IPS-20b (cell line): Measurements from ENCODE around the gene UBE2O.

Experiments
- H3K27ac ChIP-seq: one replicate; pipeline ENCODE4 v1.5.1; 2013; ENCODE audit warnings: low read length
- H3K27me3 ChIP-seq: 2 replicates; pipeline ENCODE4 v1.6.1; 2013; ENCODE audit warnings: mild to moderate bottlenecking, low read length, inconsistent platforms; ENCODE audit not compliant: insufficient read depth
- H3K36me3 ChIP-seq: 2 replicates; pipeline ENCODE4 v1.6.1; 2013; ENCODE audit warnings: low read depth, mild to moderate bottlenecking, inconsistent platforms, low read length, moderate library complexity; ENCODE audit not compliant: insufficient read depth
- H3K4me1 ChIP-seq: 2 replicates; pipeline ENCODE4 v1.6.1; 2013; ENCODE audit warnings: mild to moderate bottlenecking, control low read depth, inconsistent platforms, low read length, moderate library complexity; ENCODE audit not compliant: insufficient read depth
- H3K4me3 ChIP-seq: 2 replicates; pipeline ENCODE4 v1.5.1; 2013; ENCODE audit warnings: mild to moderate bottlenecking, low read length, inconsistent platforms
- H3K9ac ChIP-seq: 2 replicates; pipeline ENCODE4 v1.6.1; 2013; ENCODE audit warnings: low read depth, mild to moderate bottlenecking, inconsistent platforms, low read length, moderate library complexity
- H3K9me3 ChIP-seq: 2 replicates; pipeline ENCODE4 v1.6.1; 2013; ENCODE audit warnings: mild to moderate bottlenecking, low read depth, low read length, inconsistent platforms; ENCODE audit not compliant: insufficient read depth

The UBE2O gene

DNA sequence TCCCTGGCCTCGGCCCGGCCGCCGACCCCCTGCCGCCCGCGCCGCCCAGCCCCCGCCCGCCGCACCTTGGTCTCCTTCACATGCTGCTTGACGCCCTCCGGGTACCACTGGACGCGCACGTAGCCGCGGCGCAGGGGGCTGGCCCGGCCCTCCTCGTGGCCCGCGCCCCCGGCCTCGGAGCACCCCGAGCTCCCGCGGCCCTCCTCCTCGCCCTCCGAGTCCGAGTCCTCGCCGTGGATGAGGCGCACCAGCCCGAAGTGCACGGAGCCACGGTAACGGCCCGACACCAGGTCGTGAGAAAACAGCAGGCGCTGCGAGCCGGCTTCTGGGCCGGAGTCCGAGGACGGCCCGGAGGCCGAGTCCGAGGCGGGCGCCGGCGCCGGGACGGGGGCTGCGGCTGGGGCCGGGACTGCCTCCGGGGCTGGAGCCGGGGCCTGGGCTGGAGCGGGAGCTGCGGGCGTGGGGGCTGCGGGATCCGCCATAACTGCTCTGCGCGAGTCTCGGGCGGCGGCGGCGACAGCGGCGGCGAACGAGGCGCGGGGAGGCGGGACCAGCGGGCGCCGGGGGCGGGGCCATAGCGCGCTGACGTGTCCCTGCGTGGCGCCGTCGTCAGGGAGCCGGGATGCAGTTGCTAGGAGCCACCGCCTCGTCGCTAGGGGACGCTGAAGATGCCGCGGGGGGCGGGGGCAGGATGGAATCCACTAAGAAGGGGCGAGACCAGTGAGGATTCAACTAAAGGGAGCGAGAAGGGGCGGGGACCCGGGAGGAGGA lies at the start of gene UBE2O:
TSS of gene UBE2O (minus strand) at position 493 of the 771 bp plus-strand sequence. CDS start at position 482, 11 bp downstream.
- Histone ChIP-seq H3K9me3 (no peaks in the 10 kb centered on the region), H3K36me3 (no peaks in the 10 kb centered on the region), H3K4me1 (peaks cover 21% of the 10 kb centered on the region), H3K27ac (no peak within 1 kb of the TSS), H3K4me3 (peak within 1 kb of the TSS; percentile 92), H3K9ac (peak within 1 kb of the TSS; percentile 50; the same call in 1 of the 2 replicates), H3K27me3 (no peaks in the 10 kb centered on the region)

DNA sequence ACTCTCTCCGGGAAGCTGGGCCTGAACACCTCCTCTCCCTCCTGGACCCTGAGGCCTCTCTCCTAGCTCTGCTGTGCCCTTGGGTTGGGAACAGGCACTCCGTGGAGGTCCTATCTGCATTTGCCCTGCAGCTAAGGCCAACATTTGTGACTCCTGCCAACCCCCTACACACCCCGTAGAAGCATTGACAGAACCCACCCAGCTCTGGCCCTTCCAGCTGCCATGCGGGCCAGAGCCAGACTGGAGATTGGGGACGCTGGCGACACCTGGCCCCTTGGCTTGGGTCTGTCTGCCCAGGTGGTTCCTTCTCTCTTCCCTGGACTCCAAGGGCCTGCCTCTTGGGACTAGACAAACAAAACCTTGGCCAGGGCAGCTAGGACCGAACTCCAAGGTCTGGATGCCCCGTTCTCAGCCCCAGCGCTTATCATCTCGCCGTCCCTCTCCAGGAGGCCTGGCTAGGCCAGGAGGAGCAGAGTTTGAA lies 48.9 kb upstream of the UBE2O start:
- peak overlapping the region; percentile 45; the same call in 1 of the 2 replicates for H3K9ac ChIP-seq
- H3K27me3 ChIP-seq: peaks cover 16% of the 10 kb centered on the region
- H3K4me1 ChIP-seq: peaks cover 24% of the 10 kb centered on the region; the same call in 1 of the 2 replicates
- H3K4me3 ChIP-seq: peak overlapping the region; percentile 89
- H3K27ac ChIP-seq: no peak overlapping the region
- no peaks in the 10 kb centered on the region for H3K9me3 ChIP-seq
- no peaks in the 10 kb centered on the region for H3K36me3 ChIP-seq

DNA sequence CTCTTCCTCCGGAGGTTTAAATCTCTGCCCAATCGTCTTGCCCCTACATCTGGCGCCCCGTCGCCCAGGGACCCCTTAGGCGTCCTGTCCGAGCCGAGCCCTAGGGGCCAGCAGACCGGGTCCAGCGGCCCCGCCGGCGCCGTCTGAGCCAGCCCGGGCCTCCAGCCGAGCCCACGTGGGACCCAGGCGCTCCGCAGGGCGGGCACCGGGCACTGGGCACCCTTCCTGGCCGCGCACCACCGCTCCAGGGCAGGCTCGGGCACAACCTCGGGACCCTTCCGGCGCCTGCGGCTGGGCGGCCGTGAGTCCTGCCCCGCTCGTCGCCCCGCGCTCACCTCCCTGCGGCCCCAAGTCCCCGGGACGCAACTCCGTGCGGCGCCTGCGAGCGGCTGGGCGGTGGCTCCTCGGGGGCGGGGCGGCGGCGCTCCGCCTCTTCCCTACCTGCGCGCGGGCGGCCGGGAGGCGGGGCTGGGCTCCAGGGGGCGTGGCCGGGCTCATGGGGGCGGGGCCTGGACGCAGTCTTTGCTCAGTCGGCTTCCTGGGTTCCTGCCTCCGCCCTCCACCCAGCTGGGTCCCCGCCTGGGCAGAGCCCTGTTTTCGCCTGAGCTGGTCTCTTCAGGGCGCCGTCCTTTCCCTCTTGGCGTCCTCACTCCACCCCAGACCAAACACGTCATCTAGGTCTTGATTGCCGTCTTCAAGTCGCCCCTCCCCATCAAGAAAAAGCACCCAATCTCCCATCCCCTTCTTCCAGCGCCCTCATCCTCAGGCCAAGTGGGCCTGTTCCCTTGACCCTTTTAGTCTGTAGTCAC lies 48.3 kb upstream of the UBE2O start, which contains the start of gene RHBDF2:
TSS of gene RHBDF2 (minus strand) at position 406 of the 809 bp plus-strand sequence. CDS start 19,899 bp downstream, outside the sequence.
- Histone ChIP-seq H3K9me3 (no peaks in the 10 kb centered on the region), H3K27me3 (peaks cover 12% of the 10 kb centered on the region), H3K4me1 (peaks cover 24% of the 10 kb centered on the region; the same call in 1 of the 2 replicates), H3K9ac (peak within 1 kb of the TSS; percentile 63; the same call in 1 of the 2 replicates), H3K27ac (no peak within 1 kb of the TSS), H3K36me3 (no peaks in the 10 kb centered on the region), H3K4me3 (peak within 1 kb of the TSS; percentile 89)

DNA sequence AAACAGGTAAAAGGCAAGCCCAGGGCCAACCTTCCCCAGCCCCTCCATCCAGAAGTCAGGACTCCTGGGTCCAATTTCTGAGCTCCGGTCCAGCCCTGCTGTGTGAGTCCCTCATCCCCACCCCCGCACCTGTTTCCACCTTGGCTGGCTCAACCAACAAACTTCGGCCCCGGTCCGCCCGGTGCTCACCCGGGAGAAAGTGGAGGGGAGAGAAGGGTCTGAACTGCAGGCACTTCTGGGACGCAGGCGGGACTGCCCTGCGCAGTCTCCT lies 47.7 kb upstream of the UBE2O start:
- no peaks in the 10 kb centered on the region for H3K36me3 ChIP-seq
- no peaks in the 10 kb centered on the region for H3K9me3 ChIP-seq
- H3K4me3 ChIP-seq: peak overlapping the region; percentile 89
- peaks cover 12% of the 10 kb centered on the region for H3K27me3 ChIP-seq
- H3K4me1 ChIP-seq: peaks cover 24% of the 10 kb centered on the region; the same call in 1 of the 2 replicates
- H3K9ac ChIP-seq: peak overlapping the region; percentile 63; the same call in 1 of the 2 replicates
- H3K27ac ChIP-seq: no peak overlapping the region

DNA sequence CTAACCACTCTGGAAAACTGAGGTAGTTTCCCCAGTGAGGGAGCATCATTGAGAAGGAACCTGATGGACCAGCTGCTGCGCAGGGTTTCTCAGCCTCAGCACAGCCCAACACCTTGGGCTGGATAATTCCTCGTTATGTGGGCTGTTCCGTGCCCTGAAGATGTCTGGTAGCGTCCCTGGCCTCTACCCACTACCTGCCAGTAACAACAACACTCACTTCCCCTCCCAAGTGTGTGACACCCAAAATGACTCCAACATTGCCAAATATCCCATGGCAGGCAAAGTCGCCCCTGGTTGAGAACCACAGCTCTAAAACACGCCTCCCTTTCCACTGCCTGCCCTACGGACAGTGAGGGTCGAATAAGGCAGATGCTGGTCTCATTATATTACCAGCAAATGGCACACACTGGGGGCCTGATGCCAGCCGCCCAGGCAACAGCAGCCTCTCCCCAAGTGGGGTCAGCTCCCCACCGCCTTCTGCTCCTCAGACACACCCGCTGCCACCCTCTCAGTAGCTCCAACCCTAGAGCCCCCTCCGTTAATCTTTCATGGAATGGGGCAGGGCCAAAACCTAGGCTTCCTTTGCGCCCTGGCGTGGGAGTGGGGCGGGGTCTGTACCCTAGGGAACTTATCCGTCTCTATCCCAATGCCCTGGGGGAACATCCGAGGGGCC lies 47.3 kb upstream of the UBE2O start:
- Histone ChIP-seq H3K9ac (peak overlapping the region; percentile 63; the same call in 1 of the 2 replicates), H3K4me3 (peak overlapping the region; percentile 89), H3K9me3 (no peaks in the 10 kb centered on the region), H3K4me1 (peaks cover 24% of the 10 kb centered on the region; the same call in 1 of the 2 replicates), H3K27me3 (peaks cover 12% of the 10 kb centered on the region), H3K27ac (no peak overlapping the region), H3K36me3 (no peaks in the 10 kb centered on the region)

DNA sequence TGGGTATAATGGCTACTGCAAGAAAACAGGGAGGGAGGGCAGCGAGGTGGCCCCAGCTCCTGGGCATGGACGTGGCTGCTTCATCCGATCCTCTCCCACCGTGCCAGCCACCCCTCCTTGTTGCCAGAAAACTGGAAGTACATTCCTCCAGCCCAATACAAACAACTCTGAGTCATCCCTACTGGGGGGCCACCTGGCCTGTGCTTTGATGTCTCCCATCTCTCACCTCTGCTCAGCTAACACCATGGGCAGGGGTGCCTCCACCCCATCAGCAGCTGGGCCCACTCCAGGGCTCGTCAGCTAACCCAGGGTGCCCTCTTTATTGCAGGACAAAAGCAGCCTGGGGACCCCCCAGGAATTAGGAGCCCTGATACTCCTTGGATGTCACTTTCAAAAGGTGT lies 46.3 kb upstream of the UBE2O start:
- Histone ChIP-seq H3K36me3 (no peaks in the 10 kb centered on the region), H3K4me3 (no peak overlapping the region), H3K27ac (no peak overlapping the region), H3K9ac (no peak overlapping the region), H3K9me3 (no peaks in the 10 kb centered on the region), H3K4me1 (peaks cover 24% of the 10 kb centered on the region; the same call in 1 of the 2 replicates), H3K27me3 (peaks cover 12% of the 10 kb centered on the region)

DNA sequence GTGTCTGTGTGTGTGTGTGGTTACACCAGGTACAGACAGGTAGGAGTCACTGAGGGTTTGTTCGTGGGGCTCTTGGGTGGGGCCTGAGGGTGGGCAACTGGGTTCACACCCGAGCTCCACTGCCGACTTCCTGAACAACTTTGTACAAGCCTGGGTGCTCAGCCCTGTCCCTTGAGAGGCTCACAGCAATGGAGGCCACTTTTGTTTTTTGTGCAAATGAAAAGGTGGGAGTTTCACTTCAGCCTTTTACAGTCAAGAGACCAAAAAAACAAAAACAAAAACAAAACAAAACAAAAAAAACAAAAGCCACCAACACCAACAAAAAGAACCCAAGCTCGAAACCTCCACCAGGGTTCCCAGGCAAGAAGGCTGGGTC lies 45.9 kb upstream of the UBE2O start:
- Histone ChIP-seq H3K4me1 (peaks cover 24% of the 10 kb centered on the region; the same call in 1 of the 2 replicates), H3K9me3 (no peaks in the 10 kb centered on the region), H3K9ac (no peak overlapping the region), H3K36me3 (no peaks in the 10 kb centered on the region), H3K4me3 (no peak overlapping the region), H3K27ac (no peak overlapping the region), H3K27me3 (peaks cover 12% of the 10 kb centered on the region)

DNA sequence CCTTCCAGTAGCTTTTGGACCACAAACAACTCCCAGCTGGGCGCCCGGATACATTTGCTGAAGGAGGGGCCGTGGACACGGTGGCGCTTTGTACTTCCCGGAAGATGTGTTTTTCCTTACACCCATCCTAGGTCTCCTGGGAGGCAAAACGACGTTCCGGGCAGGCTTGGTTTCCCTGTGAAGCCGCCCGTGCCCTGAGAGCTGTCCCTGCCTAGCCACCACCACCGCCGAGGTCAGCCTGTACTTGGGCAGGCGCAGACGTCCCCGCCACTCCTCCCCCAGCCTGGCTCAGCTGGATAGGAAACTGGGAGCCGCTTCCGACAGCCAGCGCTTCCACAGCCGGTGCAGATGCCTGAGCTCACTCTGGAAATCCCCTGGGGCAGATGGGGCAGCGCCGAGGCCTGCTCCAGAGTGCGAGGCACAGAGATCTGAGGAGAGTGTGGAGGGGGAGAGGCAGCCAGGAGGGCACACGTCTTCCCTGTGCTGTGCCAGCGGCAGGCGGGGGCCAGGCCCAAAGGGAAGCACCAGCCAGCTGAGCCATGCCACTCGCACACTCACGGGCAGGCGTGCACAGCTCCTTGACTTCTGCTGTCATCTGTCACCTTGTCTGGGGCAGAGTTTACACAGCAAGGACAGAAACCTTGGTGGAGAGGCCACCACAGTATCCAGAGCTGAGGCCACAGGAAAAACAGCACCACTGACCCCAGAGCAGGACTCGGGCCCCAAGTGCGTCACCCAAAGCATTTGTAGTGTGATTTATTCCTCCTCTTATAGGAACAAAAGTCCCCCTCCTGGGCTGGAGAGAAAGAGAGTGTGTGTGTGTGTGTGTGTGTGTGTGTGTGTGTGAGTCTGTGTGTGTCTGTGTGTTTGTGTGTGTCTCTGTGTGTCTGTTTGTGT lies 45.3 kb upstream of the UBE2O start:
- peaks cover 28% of the 10 kb centered on the region for H3K4me1 ChIP-seq

DNA sequence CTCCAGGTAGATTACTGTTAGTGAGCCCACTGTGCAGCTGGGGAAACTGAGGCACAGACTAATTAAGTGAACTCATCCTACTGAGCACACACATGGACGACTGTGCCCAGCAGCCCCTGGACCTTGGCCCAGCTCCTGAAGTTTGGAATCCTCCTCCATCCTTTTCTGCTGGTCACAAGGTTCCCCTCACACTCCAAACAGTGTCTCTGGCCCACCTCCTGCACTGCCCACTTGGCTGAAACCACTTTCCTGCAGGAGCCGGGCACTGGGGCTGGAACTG lies 44.7 kb upstream of the UBE2O start:
- Histone ChIP-seq H3K9me3 (no peaks in the 10 kb centered on the region), H3K4me1 (peaks cover 33% of the 10 kb centered on the region), H3K27me3 (peaks cover 12% of the 10 kb centered on the region), H3K9ac (no peak overlapping the region), H3K36me3 (no peaks in the 10 kb centered on the region), H3K27ac (no peak overlapping the region), H3K4me3 (no peak overlapping the region)

More for the DNA sequence above, 45.3 kb upstream of the UBE2O start:
- Histone ChIP-seq H3K27ac (no peak overlapping the region), H3K9ac (no peak overlapping the region), H3K27me3 (peaks cover 12% of the 10 kb centered on the region), H3K36me3 (no peaks in the 10 kb centered on the region), H3K9me3 (no peaks in the 10 kb centered on the region), H3K4me3 (no peak overlapping the region)

DNA sequence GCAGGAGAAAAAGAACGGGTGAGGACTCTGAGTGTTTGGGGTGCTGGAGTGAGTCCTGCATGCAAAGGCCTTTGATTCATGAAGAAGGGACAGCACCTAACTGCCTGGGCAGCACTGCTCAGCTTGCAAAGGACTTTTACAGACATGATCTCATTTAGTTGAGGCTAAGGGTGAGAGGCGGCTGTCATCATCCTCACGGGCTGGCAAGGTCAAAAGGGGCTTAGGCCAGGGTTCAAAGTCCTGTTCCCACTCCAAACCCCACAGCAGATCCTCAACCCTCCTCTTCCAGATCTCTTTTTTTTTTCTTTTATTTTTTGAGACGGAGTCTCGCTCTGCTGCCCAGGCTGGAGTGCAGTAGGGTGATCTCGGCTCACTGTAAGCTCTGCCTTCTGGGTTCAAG lies 43.5 kb upstream of the UBE2O start:
- no peak overlapping the region for H3K9ac ChIP-seq
- H3K4me1 ChIP-seq: peaks cover 30% of the 10 kb centered on the region
- H3K27me3 ChIP-seq: peaks cover 12% of the 10 kb centered on the region
- no peaks in the 10 kb centered on the region for H3K36me3 ChIP-seq
- no peaks in the 10 kb centered on the region for H3K9me3 ChIP-seq
- no peak overlapping the region for H3K4me3 ChIP-seq
- H3K27ac ChIP-seq: no peak overlapping the region
